ENCODE measurements around the gene HOXA3.

HOXA3 gene

DNA sequence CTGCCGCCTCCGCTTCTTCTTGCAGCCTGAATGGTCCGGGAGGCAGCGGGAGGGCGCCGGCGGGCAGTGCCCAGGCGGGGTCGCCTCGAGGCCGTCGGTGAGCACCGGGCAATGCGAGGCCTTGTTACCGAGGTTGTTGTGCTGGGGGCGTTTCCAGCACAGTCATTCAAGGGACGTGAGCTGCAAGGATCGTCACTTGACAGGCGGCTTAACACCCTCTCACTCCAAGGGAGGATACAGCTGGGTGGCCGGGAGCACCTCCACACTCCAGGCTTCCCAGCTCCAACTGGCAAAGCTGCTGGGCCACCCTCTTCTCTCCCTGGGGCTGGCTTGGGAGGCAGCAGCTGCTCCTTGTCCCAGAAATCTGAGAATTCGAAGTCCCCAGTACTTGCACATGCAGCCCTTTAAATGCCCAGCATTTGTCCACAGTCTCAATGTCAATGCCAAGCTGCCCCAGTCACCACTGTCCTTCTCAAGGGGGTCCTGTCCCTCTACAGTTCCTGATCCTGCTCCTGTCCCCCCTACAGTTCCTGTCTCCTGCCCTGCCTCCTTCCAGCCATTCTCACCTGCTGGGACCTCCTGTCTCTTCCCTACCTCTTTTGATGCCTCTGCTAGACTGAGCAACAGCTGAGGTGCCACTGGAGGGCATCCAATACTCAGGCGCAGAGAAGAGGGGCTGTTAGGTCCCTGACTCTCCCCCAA, 37.1 kb upstream of the HOXA3 start:
- DNase-seq (ENCODE audit: low read depth in 2 of 2) = no peak

DNA sequence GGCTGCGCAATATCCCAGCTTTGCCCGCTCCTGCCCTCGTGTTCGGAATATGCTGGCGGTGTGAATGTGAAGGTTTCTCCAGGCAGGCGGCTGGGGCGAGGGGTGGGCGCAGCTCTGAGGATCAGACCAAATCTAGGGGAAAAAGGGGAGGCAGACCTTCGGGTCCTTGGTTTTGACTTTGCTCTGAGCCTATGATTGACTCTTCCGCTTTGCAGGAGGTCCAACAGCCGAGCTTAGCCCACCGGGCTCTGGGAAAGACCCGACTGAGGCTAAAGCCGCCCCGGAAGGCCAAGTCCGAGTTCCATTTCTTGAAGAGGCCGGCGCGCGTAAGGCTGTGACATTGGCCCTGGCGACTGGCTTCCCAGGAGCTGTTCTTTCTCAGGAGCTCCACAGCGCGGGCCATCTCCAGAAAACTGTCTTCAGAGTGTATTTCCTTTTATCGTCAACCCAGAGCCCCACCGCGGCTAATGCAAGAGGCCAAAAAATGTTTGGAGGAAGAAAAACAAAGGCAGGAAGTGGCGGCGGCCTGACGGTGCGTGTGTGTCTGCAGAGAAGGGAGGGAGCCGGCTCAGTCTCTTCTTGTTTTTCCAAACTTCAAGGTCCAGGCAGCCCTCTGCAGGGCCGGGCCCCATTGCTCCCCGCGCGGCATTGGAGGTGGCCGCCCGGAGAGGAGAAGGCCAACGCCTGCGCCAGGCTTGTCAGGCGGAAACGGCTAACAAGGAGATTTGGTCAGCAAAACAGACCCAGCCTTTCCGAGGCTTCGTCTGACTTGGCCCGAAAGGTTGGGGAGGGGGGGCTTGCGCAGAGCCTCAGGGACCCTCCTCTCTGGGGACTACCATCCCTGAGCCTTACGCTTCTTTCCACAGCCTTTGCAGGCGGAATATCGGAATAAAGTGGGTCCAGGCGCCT, 36.3 kb upstream of the HOXA3 start:
- DNase-seq (ENCODE audit: low read depth in 2 of 2) = no peak

DNA sequence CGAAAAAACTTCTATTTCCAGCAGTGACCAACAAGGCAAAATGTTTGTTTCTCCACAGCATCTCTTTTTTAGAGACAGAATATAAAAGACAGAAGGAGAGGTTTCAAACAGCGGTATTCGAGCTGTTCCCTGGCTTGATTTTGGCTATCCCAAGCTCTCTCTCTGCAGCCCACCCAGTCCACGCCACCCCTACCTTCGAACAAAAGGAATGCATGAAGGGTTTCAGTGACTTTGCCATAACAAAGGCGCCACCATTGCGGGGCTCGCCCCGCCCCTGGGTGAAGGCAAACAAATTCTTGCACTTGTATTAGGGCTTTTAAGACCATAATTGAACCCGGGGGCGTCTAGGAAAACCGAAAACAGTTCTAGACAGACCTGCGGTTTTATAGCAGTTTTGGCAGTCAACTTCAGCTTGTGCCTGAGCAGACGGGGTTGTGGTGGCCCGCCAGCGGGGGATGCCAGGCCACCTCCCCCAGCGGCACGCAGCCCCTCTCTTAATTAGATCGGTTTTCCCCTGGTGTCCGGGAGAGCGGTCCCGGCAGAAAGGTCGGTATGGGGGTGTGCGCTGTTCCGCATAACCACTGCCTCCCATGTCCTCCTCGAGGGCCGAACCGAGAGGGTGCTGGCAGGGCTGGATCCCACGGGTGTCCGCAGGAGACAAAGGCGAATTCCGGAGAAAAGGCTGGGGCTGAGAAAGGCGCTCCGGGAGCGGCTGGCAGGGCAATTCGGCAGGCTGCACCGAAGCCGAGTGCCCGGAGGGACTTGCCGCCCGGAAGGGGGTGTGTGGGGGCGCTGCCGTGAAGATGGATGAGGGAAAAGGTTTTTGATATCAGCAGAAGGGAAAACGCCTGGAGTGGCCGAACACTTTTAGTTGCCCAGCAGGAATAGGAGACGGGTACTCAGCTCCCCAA, 35.3 kb upstream of the HOXA3 start:
- DNase-seq (ENCODE audit: low read depth in 2 of 2) = no peak

DNA sequence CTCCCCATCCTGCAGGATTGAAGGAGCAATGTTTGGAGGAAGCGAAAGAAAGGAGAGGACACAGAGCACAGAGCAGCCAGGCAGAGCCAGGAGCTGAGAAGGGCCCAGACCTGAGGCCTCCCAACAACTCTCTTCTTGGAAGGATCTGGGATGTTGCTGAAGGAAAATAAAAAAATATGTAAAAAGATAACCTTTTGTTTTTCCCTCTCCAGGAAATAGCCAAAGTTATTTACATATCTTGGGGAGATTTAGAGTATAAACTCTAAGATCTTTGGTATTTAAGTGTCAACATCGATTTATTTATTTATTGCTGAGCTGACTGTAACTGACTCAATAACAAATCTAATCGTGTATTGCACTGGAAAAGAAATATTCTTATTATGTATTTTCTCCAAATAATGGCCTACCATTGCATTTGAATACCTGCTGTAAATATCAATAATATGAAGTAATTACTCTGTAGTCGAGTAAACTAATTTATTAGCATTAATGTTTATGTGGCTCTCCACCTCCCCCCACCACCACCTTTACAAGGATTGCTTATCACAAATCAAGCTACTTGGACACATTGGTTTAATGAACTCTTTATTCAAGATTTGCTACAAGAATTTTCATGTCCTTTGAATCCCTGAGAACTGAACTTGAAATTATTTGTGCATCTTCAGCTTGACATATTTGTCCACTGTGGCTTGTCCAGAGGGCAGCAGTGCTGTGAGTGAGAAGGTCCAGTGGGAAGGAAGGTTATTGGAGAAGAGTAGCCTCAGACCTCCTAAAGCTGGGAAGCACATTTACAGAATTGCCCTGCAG, 34.5 kb upstream of the HOXA3 start:
- no peak for DNase-seq (ENCODE audit: low read depth in 2 of 2)

DNA sequence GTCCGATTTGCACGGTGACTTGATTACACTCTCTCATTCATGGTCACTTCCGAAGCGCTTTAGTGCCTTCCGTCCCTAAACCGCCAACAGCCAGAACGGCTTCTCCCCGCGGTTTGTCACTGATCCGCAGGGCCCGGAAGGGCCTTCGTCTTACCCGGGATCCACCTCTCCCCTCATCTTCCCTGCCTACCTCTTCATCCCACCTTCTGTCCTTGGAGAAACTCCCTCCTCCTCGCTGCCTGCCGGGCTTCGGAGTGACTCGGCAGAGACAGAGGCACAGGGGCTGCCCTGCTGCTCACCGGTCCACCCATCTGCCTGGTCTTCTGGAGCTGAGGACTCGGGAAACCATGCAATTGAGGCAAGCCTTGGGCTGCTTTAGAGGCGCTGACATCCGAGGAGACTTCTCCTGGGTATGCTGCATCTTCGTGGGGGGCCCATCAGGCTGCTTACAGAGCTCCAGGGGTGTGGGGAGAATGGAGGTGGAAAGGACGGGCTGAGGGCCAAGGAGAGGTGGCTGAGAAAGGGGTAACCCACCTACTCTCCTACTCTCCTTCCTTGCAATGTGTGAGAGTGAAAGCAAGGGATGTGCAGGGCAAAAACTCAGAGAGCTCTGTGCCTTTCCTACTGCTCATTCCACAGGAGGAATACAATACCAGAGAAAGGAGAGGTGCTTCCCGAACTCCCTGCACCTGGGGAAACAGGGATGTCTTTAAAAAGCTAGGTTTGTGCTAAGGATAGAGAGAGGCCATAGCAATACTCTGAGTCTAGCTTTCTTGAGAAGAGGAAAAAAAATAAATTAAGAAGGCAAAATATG, 33.7 kb upstream of the HOXA3 start:
- no peak for DNase-seq (ENCODE audit: low read depth in 2 of 2)

DNA sequence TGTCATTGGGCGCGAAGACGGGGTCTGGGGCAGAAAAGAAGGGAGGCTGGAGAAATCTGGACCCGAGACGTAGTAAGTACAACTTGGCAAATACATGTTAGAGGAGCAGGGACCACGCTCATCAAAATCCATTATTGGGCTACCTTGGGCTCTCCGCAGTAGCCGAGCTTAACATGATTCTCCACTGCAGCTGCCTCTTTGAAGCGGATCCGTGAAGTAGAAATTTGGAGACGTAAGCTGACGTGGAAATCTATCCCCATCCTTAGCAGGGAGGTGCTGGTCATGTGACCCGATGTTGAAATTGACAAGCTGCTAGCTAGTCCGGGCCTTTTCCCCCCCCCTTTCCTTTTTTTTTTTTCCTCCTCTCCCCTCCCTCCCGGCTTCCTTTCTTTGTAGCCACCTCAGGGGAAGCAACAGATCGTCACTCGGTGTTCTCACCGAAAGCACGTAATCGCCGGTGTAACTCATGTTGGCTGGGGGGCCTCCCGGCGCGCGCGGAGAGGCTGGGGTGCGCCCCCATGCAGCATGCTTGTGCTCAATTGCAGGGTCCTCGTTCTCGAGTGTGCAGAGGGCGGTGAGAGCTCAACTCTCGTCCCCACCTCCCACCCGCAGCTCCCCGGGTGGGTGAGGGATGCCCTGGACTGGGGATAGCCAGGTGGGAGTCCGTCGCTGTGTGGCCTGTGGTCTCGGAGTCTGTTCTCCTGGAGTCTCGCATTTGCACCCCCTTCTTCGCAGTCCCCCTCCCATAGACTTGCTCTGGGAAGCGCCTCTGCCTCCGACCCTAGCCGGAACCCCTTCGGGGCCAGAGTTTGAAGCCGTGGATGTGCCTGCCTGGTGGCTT, 32.9 kb upstream of the HOXA3 start, which contains the start of gene HOXA11:
HOXA11 (minus strand) TSS at position 220 of the 841 bp plus-strand sequence; CDS start at position 132, 88 bp downstream.
- no peak for DNase-seq (ENCODE audit: low read depth in 2 of 2)

DNA sequence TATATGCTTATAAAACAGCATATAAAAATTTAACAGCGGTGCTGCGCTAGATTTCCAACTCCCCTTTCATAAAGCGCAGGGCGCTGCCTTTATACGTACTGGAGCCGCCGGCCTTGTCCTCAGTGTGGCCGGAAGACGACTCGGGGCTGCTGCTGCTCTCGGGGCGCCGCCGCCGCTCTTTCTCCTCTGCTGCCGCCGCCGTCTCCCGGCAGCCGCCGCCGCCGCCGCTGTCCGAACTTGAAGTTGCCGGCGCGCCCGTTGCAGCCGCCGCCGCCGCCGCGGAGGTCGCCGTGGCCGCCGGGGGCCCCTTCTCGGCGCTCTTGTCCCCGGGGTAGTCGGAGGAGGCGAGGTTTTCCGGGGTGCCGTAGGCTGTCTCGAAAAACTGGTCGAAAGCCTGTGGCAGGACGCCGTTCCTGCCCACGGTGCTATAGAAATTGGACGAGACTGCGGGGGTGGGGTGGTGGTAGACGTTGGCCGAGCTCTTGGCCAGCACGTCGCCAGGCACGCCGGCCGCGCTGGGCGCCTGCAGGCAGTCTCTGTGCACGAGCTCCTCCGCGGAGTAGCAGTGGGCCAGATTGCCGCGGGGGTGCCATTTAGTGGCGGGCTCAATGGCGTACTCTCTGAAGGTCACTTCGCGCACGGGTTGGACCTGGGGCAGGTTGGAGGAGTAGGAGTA, 32.1 kb upstream of the HOXA3 start:
- no peak for DNase-seq (ENCODE audit: low read depth in 2 of 2)

DNA sequence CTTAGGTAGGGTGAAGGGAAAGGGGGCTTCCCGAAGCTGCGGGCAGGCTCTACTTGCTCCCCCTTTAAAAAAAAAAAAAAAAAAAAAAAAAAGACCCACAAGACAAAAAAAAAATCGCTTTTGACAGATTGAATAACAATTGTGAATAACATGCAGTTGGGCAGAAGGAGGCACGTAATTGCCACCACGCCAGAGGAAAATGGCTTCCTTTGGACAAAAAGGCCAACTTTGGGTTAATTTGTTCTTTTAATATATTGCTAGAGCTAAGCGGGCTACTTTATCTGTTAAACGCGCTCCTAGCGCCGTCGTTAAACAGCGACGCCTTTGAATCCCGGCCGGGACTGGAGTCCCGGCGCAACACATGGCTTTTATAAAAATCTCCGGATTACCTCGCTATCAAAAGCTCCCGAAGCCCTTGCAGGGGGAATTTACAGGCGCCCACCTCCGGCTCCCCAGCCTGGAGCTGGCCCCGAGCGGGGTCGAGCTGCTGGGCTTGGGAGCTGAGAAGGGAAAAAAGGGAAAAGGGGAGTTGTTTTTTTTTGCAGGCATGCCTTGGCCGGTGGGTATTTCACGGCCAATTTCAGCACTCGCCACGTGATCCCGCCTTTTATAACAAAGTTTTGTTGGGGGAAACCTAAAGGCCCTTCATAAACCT, 31.4 kb upstream of the HOXA3 start:
- no peak for DNase-seq (ENCODE audit: low read depth in 2 of 2)

DNA sequence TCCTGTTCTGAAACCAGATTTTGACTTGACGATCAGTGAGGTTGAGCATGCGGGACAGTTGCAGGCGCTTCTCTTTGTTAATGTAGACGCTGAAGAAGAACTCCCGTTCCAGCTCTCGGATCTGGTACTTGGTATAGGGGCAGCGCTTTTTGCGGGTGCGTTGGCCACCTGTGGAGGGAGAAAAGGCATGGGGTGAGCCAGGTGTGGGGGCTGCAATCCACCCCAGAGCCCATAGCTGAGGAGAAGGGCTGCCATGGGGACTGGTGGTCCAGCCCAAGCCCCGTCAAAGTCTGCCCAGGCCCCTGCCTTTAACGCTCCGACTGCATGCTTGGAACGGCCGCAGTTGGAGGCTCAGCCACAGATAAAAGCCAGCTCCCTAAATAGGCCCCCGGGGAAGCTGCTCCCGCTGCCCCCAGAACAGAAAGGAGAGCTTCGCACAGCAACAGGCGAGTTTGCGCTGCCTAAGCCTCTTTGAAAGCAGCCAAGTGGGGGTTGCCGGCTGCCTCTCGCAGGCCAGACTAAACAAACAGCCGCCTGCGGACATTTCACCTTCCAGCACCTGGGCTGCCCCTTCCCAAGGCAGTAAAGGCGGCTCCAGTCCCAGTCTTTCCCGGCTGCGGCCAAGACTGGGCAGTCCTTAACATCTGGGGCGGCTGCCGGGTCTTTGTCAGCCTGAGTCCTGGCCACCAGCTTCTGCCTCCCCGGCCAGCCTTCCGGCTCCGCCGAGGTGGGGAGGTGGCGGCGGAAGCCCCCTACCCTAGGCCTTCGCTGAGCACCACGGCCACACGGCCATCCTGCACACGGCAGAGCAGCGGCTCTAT, 30.7 kb upstream of the HOXA3 start:
- no peak for DNase-seq (ENCODE audit: low read depth in 2 of 2)

DNA sequence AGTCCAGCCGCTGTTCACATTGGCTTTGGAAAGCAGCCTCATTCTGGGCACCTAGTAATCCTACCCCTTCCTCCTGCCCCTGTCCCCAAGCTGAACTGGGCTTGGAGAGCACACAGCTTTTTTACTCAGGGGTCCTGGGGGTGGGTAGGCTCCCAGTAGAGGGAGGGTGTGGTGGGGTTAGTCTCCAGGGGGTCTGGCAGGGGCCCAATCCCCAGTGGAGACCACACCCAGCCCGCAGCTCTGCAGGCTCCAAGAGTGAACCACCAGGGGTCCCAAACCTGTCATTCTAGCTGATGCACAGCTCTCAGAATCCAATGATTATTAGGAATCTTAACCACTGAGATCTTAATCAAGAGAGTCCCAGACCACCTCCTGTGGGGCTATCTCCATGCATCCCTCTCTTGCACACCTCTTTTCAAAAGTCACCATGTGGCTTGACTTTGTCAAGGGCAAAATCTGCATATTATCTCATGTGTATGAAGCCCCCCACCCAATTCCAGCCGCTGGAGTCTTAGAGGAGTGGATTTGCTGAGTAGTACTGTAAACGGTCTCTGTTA, 30.0 kb upstream of the HOXA3 start:
- DNase-seq (ENCODE audit: low read depth in 2 of 2) = no peak

DNA sequence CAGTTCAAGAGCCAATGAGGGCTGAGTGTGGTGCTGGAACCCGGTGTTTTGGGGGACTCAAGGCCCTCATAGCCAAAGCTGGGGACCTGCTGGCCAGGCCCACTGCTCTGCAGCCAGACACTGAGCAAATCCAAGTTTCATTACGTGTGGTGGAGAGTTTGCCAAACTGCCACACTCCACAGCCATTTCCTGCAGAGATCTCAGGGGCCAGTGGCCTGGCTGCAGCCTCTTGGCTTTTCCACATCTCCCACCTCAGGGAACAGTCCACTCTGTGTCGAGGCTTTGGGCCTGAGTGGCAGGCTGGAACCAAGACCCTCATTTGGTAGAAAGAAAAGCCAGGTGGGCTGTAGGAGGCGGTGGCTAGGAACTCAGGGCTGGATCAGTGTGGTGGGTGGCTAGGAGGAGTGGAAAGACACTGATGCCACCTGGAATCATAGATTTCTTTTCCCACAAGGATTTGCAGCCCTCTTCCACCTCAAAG, 29.5 kb upstream of the HOXA3 start:
- no peak for DNase-seq (ENCODE audit: low read depth in 2 of 2)

DNA sequence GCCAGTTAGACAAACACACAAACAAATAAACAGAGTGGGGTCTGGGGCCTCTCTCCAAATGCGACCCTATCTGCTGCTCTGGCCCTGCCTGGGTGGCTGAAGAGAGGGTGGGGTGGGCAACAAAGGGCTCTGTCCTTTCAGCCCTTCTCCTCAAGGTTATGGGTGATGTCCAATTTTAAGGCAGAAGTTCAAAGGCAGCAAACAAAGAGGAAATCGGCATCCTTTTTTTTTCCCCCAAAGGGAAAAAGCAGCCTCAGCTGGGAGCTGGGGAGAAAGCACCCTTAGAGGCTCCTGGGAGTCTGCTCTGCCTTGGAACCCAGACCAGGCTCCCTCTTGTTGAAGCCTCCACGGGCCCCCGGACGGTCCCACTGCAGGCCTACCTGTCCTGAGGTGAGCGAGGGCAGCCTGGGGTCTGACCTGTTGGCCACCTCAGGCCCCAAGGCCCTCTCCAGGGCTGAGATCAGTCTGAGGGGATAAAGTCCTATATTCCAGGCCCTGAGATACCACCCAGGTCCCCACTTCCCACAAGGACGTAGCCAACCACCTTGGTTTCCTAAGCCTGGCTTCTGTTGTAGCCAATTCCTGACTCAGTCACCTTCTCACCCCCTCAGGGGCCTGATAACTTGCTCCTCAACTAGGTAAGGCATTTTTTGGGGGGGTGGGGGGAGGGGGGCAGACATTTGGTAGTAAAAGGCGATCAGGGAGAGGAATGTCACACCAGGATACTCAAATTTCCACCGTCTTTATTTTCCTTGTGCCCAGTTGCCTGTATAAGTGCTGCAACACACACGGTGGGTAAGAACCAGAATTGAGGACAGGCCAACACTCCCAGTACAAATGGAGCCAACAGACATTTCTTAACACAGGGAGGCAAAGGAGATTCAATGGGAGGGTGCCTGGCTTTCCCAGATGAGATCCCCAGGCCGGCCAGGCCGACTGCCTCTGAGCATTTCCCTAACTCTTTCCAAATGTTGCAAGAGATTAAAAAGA, 28.3 kb upstream of the HOXA3 start:
- DNase-seq (ENCODE audit: low read depth in 2 of 2) = no peak

DNA sequence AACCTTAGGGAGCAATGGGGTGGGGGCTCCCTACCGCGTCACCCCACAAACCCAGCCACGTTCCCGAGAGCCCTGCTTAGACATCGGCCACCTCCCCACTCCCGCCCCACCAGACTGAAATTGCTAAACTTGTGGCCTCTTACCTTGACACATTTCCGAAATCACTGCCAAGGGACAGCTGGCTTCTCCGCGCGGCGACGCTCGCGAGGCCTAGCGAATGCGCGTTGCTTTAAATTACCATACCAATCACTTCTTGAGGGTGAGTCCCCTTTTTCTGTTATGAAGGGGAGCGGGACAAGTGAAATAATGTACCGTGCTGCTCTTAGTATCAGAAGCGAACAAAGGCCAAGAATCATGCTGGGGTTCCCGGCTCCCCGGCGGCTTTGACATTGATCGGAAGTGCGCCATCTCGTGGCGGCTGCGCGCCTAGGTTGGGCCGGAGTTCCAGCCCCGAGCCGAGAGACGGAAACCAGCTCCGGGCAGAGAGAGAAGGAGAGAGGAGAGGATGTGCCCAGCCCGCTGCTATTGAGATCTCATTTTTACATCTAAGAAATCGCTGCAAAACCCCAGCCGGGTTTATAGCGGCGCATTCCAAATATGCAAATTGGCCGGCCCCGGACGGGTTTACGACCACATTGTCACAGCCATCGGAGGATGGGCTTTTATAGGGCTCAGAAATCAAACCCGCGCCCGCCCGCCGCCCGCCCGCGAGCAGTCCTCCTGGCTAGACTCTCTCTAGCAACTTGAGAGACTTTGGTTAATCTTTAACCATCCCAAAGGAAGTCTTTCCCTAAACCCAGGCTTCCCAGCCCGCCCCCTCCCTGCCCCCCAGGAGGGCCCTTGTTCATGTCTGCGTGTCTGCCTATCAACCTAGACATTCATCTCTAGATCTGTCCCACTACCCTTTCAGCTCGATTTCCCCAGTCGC, 27.4 kb upstream of the HOXA3 start:
- DNase-seq (ENCODE audit: low read depth in 2 of 2) = peak; percentile 41 to 50

DNA sequence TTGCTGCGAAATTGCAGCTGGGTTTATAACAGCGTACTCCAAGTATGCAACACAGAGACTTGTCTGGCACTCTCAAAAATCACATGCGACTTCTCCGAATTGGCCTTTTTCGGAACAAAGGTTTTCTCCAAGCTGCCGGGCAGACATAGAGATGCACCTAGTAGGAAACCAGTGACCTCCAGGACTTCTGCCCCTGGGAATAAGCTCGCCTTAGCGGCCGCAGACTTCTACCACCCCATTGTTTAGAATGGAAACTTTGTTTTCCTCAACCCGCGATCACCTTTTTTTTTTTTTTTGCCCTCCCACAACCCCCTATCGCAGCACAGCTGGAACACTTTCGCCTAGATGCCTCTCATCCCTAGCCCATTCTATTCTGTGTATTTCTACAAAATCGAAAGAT, 26.6 kb upstream of the HOXA3 start:
- no peak for DNase-seq (ENCODE audit: low read depth in 2 of 2)

DNA sequence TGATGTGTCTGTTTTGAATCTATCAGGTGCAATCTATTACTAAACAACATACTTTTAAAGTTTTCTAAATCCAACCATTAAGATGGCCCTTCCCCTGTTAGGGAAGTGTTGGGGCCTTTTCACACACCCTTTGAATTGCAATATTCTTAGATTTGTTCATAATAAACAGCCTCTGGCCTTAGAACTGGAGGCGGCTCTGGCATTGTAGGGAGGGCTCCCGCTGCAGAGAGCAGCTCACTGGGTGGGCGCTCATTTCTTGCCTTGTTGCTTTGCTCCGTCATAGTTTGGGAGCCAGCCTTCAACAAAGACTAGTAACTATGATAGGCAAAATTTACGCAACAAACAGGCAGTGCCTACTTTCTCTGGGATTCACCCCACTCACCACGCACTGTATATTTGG, 26.0 kb upstream of the HOXA3 start:
- no peak for DNase-seq (ENCODE audit: low read depth in 2 of 2)
